ENCODE data around the gene C8G. TPM values are rescaled to one million over a fixed set of nuclear protein-coding genes. Genes with fewer than 3 reads are reported as not detected.

The C8G gene
- total and polyA plus RNA-seq, 2 of the 8 experiments (the other 6 are each of a cell fraction or from before 2014, with no cell fraction given) = 0.62 to 0.80 TPM

DNA sequence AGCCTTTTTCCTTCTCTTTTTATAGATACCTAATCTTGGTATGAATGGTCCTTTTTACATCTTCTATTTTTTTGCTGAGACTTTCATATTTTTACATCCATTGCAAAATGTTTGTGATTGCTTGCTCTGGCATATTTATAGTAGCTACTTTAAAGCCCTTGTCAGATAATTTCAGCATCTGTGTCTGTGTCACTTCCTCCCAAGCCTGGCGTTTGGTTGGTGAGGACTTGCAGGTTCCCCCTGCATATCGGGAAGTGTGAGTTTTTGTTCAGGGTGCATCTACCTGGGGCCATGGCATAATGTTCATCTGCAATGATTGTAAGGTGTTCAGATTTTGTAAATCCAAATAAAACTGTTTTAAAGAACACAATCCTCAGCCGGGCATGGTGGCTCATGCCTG is 9.4 kb upstream of the C8G start:
- FAIRE-seq (no peak), DNase-seq (ENCODE audit: low read depth in 1 of 2, low spot score in 2 of 2) (no peak)
- Histone ChIP-seq H2BK5ac (ENCODE audit: low read depth, low read length) (no peak overlapping the region), H2BK12ac (ENCODE audit: low read depth, low read length) (no peak overlapping the region), H3K23me2 (ENCODE audit: low read depth, low read length) (no peaks in the 10 kb centered on the region), H4K8ac (ENCODE audit: extremely low read depth, insufficient read depth, low read length) (no peak overlapping the region), H4K20me1 (replicated peaks in 1 of 2; ENCODE audit: control insufficient read depth in 1 of 2, insufficient read depth in 2 of 2, low read length in 2 of 2) (peaks cover 2 to 16% of the 10 kb centered on the region in 2 experiments), H2AK5ac (ENCODE audit: low read depth, low read length) (no peak overlapping the region), H3K27me3 (replicated peaks in 1 of 4; ENCODE audit: control insufficient read depth in 3 of 4, extremely low read depth in 1 of 4, insufficient read depth in 3 of 4, low read length in 3 of 4) (no peaks in the 10 kb centered on the region), H2AFZ (ENCODE audit: low read length) (no peak overlapping the region), H3K4me3 (ENCODE audit: extremely low read depth in 1 of 4, insufficient read depth in 2 of 4, low read depth in 3 of 4, low read length in 4 of 4) (no peak overlapping the region), H3K23ac (ENCODE audit: insufficient read length) (no peak overlapping the region), H3K4me1 (replicated peaks in 1 of 4; ENCODE audit: control insufficient read depth in 3 of 4, insufficient read depth in 4 of 4, low read length in 3 of 4) (peaks cover 0 to 6% (median 0%) of the 10 kb centered on the region in 4 experiments; a peak in 2 of 7 replicates), H4K5ac (ENCODE audit: insufficient read length, low read depth, low read length) (no peak overlapping the region), H3K79me2 (ENCODE audit: control insufficient read depth in 1 of 2, insufficient read depth in 2 of 2, low read length in 2 of 2) (no peaks in the 10 kb centered on the region; a peak in 1 of 4 replicates), H2BK15ac (ENCODE audit: low read length) (no peak overlapping the region), H3K27ac (ENCODE audit: low read depth, low read length) (no peak overlapping the region), H2BK120ac (replicated peaks; ENCODE audit: low read depth, low read length) (no peak overlapping the region), H3K56ac (replicated peaks; ENCODE audit: insufficient read length, low read depth, low read length) (no peak overlapping the region), H3K4me2 (ENCODE audit: insufficient read depth in 1 of 2, low read depth in 2 of 2, low read length in 2 of 2) (no peak overlapping the region), H3K4ac (replicated peaks; ENCODE audit: insufficient read length, low read depth, low read length) (no peak overlapping the region), H3K18ac (ENCODE audit: extremely low read depth, low read length) (no peak overlapping the region), H2BK20ac (ENCODE audit: low read length) (no peak overlapping the region), H3K9me3 (ENCODE audit: insufficient read depth in 2 of 2, low read depth in 1 of 2, low read length in 1 of 2) (no peaks in the 10 kb centered on the region; a peak in 1 of 4 replicates), H3K14ac (ENCODE audit: insufficient read length) (no peak overlapping the region), H3K9ac (replicated peaks in 1 of 4; ENCODE audit: extremely low read depth in 1 of 4, low read depth in 3 of 4, low read length in 3 of 4) (no peak overlapping the region), H3K36me3 (ENCODE audit: control insufficient read depth in 2 of 4, insufficient read depth in 4 of 4, low read length in 3 of 4) (peaks cover 7 to 10% (median 8%) of the 10 kb centered on the region in 4 experiments; a peak in 6 of 8 replicates), H4K91ac (replicated peaks; ENCODE audit: insufficient read length, low read length) (no peak overlapping the region), H3K79me1 (ENCODE audit: low read depth, low read length) (no peaks in the 10 kb centered on the region; the same call in none of the 2 replicates)
- ChIA-PET CTCF (ENCODE audit: partially characterized antibody) (interaction anchor here (1.4 to 2.2 kb wide), 3 partner anchors 9 to 93 kb away, joined by 4 to 6 read pairs (median 5); no protein-coding TSS in a partner anchor), POLR2A (ENCODE audit: partially characterized antibody) (interaction anchor here (1.2 kb wide), 1 partner anchor 28 kb away, joined by 3 read pairs; no protein-coding TSS in a partner anchor)
- WGBS, 2 experiments (ENCODE audit: extremely low coverage in 1 of 2, insufficient coverage in 1 of 2, insufficient read length in 1 of 2, insufficient replicate concordance in 2 of 2, low coverage in 1 of 2, low lambda C conversion rate in 2 of 2, missing lambda C conversion rate in 1 of 2) = 94% methylated on average over 3 of the region's 3 CpGs; no CpG with 5 or more reads in 1 of the 2 experiments
- no peak for TF ChIP-seq GABPA (IDR thresholded peaks at IDR 0.05; ENCODE audit: borderline replicate concordance, insufficient read depth, low read length)
- no peak for TF ChIP-seq SP4 (IDR thresholded peaks at IDR 0.05; ENCODE audit: low read length)
- no peak for TF ChIP-seq NANOG (IDR thresholded peaks at IDR 0.05; ENCODE audit: insufficient read depth, low read depth, low read length, poor library complexity, severe bottlenecking)
- no peak for TF ChIP-seq SUZ12 (IDR thresholded peaks at IDR 0.05; ENCODE audit: low read length)
- no peak for TF ChIP-seq KDM1A (IDR thresholded peaks at IDR 0.05; ENCODE audit: borderline replicate concordance, low read length)
- no peak for TF ChIP-seq ZNF274 (IDR thresholded peaks at IDR 0.05; ENCODE audit: borderline replicate concordance, extremely low read depth, low read length)
- no peak for TF ChIP-seq MAX (IDR thresholded peaks at IDR 0.05)
- TF ChIP-seq KDM4A (IDR thresholded peaks at IDR 0.05; ENCODE audit: low read depth, low read length, severe bottlenecking) = no peak
- no peak for TF ChIP-seq PHF8 (conservative IDR thresholded peaks at IDR 0.05; ENCODE audit: low read depth, low read length)
- TF ChIP-seq, protein P1, sequence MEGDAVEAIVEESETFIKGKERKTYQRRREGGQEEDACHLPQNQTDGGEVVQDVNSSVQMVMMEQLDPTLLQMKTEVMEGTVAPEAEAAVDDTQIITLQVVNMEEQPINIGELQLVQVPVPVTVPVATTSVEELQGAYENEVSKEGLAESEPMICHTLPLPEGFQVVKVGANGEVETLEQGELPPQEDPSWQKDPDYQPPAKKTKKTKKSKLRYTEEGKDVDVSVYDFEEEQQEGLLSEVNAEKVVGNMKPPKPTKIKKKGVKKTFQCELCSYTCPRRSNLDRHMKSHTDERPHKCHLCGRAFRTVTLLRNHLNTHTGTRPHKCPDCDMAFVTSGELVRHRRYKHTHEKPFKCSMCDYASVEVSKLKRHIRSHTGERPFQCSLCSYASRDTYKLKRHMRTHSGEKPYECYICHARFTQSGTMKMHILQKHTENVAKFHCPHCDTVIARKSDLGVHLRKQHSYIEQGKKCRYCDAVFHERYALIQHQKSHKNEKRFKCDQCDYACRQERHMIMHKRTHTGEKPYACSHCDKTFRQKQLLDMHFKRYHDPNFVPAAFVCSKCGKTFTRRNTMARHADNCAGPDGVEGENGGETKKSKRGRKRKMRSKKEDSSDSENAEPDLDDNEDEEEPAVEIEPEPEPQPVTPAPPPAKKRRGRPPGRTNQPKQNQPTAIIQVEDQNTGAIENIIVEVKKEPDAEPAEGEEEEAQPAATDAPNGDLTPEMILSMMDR (IDR thresholded peaks at IDR 0.05; ENCODE audit: control extremely low read depth in 1 of 3, insufficient read depth in 1 of 3, low read depth in 1 of 3, low read length in 3 of 3) = no peak
- TF ChIP-seq CREB1 (IDR thresholded peaks at IDR 0.05) = no peak
